Tibial artery (tissue), 4 donors: ENCODE measurements around the gene ATL2.

Experiments used
- DNase-seq, 2 donors: peaks; one replicate each; pipeline ENCODE4 v3.0.0-alpha.2; 2019
- H3K27ac ChIP-seq, 2 donors: fragments of 200-600 bp; sonication (generic) in 1 of 2; 1 replicate in 1 of 2; 2 replicates in 1 of 2; pipeline ENCODE4 v1.5.1; 2018 to 2019; ENCODE audit warnings: mild to moderate bottlenecking in 1 of 2
- H3K27me3 ChIP-seq, 2 donors: fragments of 200-600 bp; sonication (generic) in 1 of 2; one replicate each; pipeline versions ENCODE4 v1.5.1 to v1.6.0; 2016 to 2019
- H3K36me3 ChIP-seq, 3 donors: fragments of 200-600 bp; sonication (generic) in 2 of 3; one replicate each; pipeline ENCODE4 v1.5.1; 2016 to 2019; ENCODE audit warnings: mild to moderate bottlenecking in 2 of 3
- H3K4me1 ChIP-seq, 4 donors: fragments of 200-600 bp; sonication (generic) in 2 of 4; 1 replicate in 3 of 4; 2 replicates in 1 of 4; pipeline ENCODE4 v1.5.1; 2016 to 2019
- H3K4me3 ChIP-seq, 2 donors: fragments of 200-600 bp; sonication (generic) in 1 of 2; 1 replicate in 1 of 2; 2 replicates in 1 of 2; pipeline ENCODE4 v1.5.1; 2018 to 2019; ENCODE audit warnings: mild to moderate bottlenecking in 2 of 2
- H3K9me3 ChIP-seq, 3 donors: fragments of 200-600 bp; sonication (generic) in 1 of 3; one replicate each; pipeline ENCODE4 v1.5.1; 2016 to 2019
- intact Hi-C: fragments of 100-400 bp; cut with DNase I; formaldehyde crosslinking; loops from one replicate; pipeline ENCODE4 v1.15.0; 2023; ENCODE audit warnings: low total_unique reads
- TF ChIP-seq, protein P1 (sequence below), 2 experiments: fragments of 200-600 bp in 1 of 2; fragments of 450-650 bp in 1 of 2; IDR thresholded peaks; one replicate each; pipeline ENCODE4 v1.5.1; 2017 to 2019; ENCODE audit warnings: antibody characterized with exemption in 2 of 2, mild to moderate bottlenecking in 1 of 2, moderate library complexity in 1 of 2

The ATL2 gene

DNA sequence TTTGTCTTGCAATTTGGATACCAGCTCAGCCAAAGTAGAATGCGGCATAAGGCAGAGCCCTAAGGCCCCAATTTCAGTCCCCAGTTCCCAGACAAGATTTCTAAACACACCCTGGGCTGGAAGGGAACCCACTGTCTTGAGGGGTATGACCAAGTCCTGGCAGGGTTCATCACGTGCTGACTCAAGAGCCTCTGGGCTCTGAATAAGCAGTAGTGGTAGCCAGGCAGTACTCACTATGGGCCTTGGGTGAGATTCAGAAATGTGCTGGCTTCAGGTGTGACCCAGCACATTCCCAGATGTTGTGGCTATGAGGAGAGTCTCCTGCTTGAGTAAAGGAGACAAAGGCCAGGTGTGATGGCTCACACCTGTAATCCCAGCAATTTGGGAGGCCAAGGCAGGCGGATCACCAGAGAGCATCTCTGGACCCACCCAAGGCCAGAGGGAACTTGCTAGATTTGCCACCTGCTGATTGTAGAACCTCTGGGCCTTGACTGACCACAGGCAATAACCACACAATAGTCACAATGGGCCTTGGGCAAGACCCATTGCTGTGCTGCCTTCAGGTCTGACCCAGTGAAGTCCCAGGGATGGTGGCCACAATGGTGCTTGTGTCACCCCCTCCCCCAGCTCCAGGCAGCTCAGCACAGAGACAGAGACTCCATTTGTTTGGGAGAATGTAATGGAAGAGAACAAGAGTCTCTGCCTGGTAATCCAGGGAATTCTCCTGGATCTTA, 74.9 kb downstream of the ATL2 start:
- Histone ChIP-seq H3K27ac (no peak overlapping the region), H3K27me3 (no peaks in the 10 kb centered on the region), H3K4me1 (no peaks in the 10 kb centered on the region), H3K36me3 (peaks cover 40 to 62% (median 48%) of the 10 kb centered on the region in 3 donors), H3K9me3 (no peaks in the 10 kb centered on the region), H3K4me3 (no peak overlapping the region)
- intact Hi-C loops = no loop called here
- no peak for DNase-seq
- TF ChIP-seq, protein P1, sequence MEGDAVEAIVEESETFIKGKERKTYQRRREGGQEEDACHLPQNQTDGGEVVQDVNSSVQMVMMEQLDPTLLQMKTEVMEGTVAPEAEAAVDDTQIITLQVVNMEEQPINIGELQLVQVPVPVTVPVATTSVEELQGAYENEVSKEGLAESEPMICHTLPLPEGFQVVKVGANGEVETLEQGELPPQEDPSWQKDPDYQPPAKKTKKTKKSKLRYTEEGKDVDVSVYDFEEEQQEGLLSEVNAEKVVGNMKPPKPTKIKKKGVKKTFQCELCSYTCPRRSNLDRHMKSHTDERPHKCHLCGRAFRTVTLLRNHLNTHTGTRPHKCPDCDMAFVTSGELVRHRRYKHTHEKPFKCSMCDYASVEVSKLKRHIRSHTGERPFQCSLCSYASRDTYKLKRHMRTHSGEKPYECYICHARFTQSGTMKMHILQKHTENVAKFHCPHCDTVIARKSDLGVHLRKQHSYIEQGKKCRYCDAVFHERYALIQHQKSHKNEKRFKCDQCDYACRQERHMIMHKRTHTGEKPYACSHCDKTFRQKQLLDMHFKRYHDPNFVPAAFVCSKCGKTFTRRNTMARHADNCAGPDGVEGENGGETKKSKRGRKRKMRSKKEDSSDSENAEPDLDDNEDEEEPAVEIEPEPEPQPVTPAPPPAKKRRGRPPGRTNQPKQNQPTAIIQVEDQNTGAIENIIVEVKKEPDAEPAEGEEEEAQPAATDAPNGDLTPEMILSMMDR (IDR thresholded peaks at IDR 0.05) = no peak

DNA sequence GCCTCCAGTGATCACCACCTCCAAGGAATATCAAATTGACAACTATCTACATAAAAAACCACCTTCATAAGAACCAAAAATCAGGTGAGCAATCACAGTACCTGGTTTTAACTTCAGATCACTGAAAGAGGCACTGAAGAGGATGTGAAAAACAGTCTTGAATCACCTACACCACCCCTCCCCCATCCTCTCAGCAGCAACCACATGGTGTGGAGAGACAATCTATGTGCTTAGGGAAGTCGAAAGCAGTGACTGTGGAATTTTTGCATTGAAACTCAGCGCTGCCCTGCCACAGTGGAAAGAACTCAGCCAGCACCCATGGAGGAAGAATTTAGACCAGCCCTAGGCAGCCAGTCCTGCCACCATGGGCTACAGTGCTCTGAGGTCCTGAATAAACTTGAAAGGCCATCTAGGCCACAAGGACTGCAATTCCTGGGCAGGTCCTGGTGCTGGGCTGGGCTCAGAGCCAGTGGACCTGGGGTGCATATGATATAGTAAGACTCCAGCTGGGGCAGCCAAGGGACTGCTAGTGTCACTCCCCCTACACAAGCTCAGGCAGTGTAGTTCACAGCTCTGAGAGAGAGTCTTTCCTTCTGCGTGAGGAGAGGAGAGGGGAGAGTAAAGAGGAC, 75.6 kb downstream of the ATL2 start:
- DNase-seq = no peak
- H3K4me3 ChIP-seq = no peak overlapping the region
- peaks cover 43 to 65% (median 50%) of the 10 kb centered on the region in 3 donors for H3K36me3 ChIP-seq
- TF ChIP-seq, protein P1 (IDR thresholded peaks at IDR 0.05) = no peak
- no peak overlapping the region for H3K27ac ChIP-seq
- no peaks in the 10 kb centered on the region for H3K4me1 ChIP-seq
- H3K9me3 ChIP-seq = no peaks in the 10 kb centered on the region
- H3K27me3 ChIP-seq = no peaks in the 10 kb centered on the region
- intact Hi-C loops = no loop called here

DNA sequence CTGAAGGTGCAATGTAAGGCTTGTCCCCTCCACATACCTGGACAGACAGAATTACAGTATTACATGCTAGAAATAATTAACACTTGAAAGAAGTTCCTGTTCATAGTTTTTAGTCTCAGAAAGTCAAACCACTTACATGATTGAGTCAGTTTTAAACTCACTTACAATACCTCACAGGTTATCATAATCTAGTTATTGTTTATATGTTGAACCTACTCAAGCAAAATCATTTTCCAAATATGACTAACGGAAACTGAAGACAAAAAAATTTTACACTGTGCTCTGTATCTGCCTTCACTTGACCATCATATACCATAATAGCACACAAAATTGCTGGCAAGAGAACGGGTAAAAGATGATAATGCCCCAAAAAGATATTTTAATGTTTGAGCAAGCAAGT, 78.5 kb downstream of the ATL2 start:
- H3K9me3 ChIP-seq = no peaks in the 10 kb centered on the region
- no peak overlapping the region for H3K4me3 ChIP-seq
- H3K36me3 ChIP-seq = peaks cover 35 to 72% (median 52%) of the 10 kb centered on the region in 3 donors
- H3K27ac ChIP-seq = no peak overlapping the region
- H3K27me3 ChIP-seq = no peaks in the 10 kb centered on the region
- TF ChIP-seq, protein P1 (IDR thresholded peaks at IDR 0.05) = no peak
- intact Hi-C loops = no loop called here
- no peaks in the 10 kb centered on the region for H3K4me1 ChIP-seq
- DNase-seq = no peak

DNA sequence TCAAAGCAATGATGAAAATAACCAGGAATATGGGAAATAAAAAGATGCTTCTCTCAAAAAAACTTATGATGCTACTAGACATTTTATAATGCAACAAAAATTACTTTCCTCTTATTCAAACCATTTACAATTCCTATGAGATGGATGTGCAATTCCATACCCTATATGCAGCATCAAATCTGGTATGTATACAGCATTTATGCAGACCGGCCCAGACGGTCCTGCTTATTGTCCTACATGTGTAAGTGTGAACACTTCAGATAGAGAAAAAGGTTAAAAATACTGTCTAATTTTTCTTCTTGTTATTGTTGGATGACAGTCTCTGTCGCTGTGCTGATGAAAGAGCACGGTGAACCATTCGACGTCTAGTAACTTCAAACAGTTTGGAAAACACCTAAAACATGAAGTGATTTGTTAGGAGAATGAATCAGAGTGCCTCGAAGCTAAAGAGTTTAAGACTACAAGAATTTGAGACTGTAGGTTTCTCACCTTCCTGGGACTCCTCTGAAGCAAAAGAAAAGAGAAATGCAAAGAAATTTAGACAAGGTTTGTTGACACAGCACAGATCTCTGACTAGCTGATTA, 80.8 kb downstream of the ATL2 start:
- TF ChIP-seq, protein P1 (IDR thresholded peaks at IDR 0.05) = no peak
- Histone ChIP-seq H3K27ac (no peak overlapping the region), H3K4me3 (no peak overlapping the region), H3K27me3 (no peaks in the 10 kb centered on the region), H3K36me3 (peaks cover 35 to 55% (median 44%) of the 10 kb centered on the region in 3 donors), H3K4me1 (no peaks in the 10 kb centered on the region), H3K9me3 (no peaks in the 10 kb centered on the region)
- no peak for DNase-seq
- intact Hi-C loops = no loop called here

DNA sequence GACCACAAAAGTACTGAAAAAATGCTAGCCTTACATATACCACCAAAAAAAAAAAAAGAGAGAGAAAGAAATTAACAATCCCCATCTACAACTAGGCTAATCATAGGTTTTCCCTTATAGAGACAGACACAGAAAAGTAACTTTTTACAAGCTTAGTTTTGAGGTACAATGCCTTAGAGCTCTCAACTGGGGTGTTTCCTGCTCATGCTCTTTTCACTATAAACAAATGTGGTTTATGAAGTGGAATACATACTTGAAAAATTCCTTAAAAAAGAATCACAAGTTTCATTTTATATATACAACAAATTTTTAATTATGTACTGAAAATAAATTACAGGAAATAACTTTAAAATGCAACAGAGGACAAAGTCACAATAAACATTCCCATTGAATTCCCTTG, 82.5 kb downstream of the ATL2 start:
- no peaks in the 10 kb centered on the region for H3K27me3 ChIP-seq
- H3K36me3 ChIP-seq = peaks cover 25 to 43% (median 39%) of the 10 kb centered on the region in 3 donors
- intact Hi-C loops = no loop called here
- TF ChIP-seq, protein P1 (IDR thresholded peaks at IDR 0.05) = no peak
- H3K4me3 ChIP-seq = no peak overlapping the region
- no peak for DNase-seq
- no peak overlapping the region for H3K27ac ChIP-seq
- no peaks in the 10 kb centered on the region for H3K4me1 ChIP-seq
- H3K9me3 ChIP-seq = no peaks in the 10 kb centered on the region
